Parathyroid adenoma (tissue), 2 donors: ENCODE data around the gene SELENOH.

Experiments
- H2AFZ ChIP-seq: fragments of 300-600 bp; sonication (generic); one replicate; pipeline ENCODE4 v1.7.0; 2017; ENCODE audit warnings: antibody characterized with exemption, mild to moderate bottlenecking
- H3K27ac ChIP-seq: fragments of 300-600 bp; sonication (generic); one replicate; pipeline ENCODE4 v1.7.0; 2017
- H3K27me3 ChIP-seq: fragments of 300-600 bp; sonication (generic); one replicate; pipeline ENCODE4 v1.7.0; 2017; ENCODE audit warnings: low read length; ENCODE audit not compliant: control insufficient read depth, insufficient read depth
- H3K36me3 ChIP-seq: fragments of 300-600 bp; sonication (generic); one replicate; pipeline ENCODE4 v1.7.0; 2017; ENCODE audit warnings: low read length; ENCODE audit not compliant: control insufficient read depth, insufficient read depth
- H3K4me1 ChIP-seq: fragments of 300-600 bp; sonication (generic); one replicate; pipeline ENCODE4 v1.7.0; 2017; ENCODE audit warnings: control low read depth
- H3K4me2 ChIP-seq: fragments of 300-600 bp; sonication (generic); one replicate; pipeline ENCODE4 v1.7.0; 2017; ENCODE audit warnings: low read length
- H3K4me3 ChIP-seq: fragments of 300-600 bp; sonication (generic); one replicate; pipeline ENCODE4 v1.7.0; 2017; ENCODE audit warnings: low read depth, low read length
- H3K79me2 ChIP-seq: fragments of 300-600 bp; sonication (generic); one replicate; pipeline ENCODE4 v1.7.0; 2017; ENCODE audit warnings: control low read depth
- H3K9ac ChIP-seq: fragments of 300-600 bp; sonication (generic); one replicate; pipeline ENCODE4 v1.7.0; 2017; ENCODE audit warnings: mild to moderate bottlenecking
- H3K9me3 ChIP-seq: fragments of 300-600 bp; sonication (generic); one replicate; pipeline ENCODE4 v1.7.0; 2017; ENCODE audit warnings: low read length; ENCODE audit not compliant: control insufficient read depth
- CTCF ChIP-seq: fragments of 300-600 bp; sonication (generic); IDR thresholded peaks from one replicate; pipeline ENCODE4 v1.7.0; 2017; ENCODE audit warnings: antibody characterized with exemption, mild to moderate bottlenecking
- donor health status: primary hyperparathyroidism.

Gene SELENOH

GRCh38 chr11:57786436-57786835 is 45.1 kb downstream of the SELENOH start:
- Histone ChIP-seq H3K4me2 (no peak overlapping the region), H2AFZ (no peak overlapping the region), H3K79me2 (peaks cover 47% of the 10 kb centered on the region), H3K27me3 (no peaks in the 10 kb centered on the region), H3K9me3 (no peaks in the 10 kb centered on the region), H3K4me1 (peaks cover 13% of the 10 kb centered on the region), H3K36me3 (no peaks in the 10 kb centered on the region), H3K27ac (no peak overlapping the region), H3K9ac (no peak overlapping the region), H3K4me3 (no peak overlapping the region)
- TF ChIP-seq CTCF, result no peak

DNA sequence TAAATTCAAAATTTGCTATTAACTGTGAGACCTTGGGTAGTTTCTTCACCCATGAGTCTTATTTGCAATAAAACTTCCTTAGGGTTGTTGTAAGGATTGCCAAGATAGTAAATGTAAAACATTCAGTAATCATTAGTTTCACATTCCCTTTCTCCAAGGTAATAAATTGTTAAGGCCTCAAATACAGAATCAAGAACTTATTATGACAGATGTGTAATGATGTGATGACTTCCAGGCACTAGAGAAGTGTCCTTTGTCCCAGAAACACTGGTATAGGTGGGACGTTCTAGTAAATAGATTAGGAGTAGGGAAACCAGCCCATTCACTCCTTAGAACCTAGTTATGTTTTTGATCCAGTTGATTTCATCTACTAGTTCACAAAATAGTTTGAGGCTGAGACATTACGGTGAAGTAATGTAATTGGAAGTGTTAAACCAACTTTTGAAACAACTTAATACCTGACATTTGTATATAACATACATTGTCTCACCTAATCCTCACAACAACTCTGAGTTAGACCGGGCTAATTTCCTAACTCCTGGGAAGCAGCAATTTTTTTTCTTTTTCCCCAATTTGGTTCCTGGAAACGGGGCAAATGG is 45.8 kb downstream of the SELENOH start:
- no peak overlapping the region for H3K9ac ChIP-seq

DNA sequence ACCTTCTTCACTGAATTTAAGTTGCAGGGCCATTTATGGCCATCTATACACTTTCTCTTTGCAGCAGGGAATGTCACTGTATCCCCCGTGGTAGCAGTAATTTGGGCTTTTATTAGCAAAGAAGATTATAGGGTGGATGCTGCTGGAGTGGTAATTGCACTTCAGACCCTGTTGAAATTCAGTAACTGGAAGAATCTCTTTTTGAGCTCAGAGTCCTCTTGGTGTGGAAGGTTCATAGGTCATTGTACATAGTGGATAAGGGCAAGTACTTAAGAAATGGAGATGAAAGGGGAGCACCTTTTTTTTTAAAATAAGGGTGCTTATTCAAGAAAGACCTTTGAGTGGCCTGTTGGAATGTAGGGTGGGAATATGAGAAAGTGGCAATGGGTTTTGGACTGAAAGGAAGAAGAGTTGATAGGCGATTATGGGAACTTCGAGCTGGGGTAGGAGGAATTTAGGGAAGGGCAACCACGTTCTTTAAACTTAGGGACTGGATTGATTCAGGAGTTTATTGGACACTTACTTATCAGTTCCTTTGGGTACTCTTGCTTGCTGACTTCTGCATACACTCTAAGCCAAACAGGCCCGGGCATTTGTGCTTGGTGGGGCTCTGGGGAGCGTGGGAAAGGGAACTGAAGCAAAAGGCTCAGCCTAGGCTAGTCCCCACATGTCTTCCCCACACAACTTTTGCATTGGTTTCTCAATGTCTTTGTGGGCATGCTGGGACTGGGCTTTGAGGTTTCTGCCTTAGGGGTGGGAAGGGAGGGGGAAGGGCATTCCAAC is 46.8 kb downstream of the SELENOH start:
- no peaks in the 10 kb centered on the region for H3K27me3 ChIP-seq
- no peak for TF ChIP-seq CTCF
- no peak overlapping the region for H2AFZ ChIP-seq
- H3K4me1 ChIP-seq, result peaks cover 6% of the 10 kb centered on the region
- H3K27ac ChIP-seq, result no peak overlapping the region
- peaks cover 44% of the 10 kb centered on the region for H3K79me2 ChIP-seq
- H3K36me3 ChIP-seq, result no peaks in the 10 kb centered on the region
- no peak overlapping the region for H3K9ac ChIP-seq
- H3K9me3 ChIP-seq, result no peaks in the 10 kb centered on the region
- no peak overlapping the region for H3K4me2 ChIP-seq
- H3K4me3 ChIP-seq, result no peak overlapping the region

More for the DNA sequence above, 45.8 kb downstream of the SELENOH start:
- H3K4me2 ChIP-seq, result no peak overlapping the region
- H3K79me2 ChIP-seq, result peaks cover 50% of the 10 kb centered on the region
- H3K27ac ChIP-seq, result no peak overlapping the region
- H3K4me1 ChIP-seq, result peaks cover 12% of the 10 kb centered on the region
- H3K9me3 ChIP-seq, result no peaks in the 10 kb centered on the region
- no peak for TF ChIP-seq CTCF
- H2AFZ ChIP-seq, result no peak overlapping the region
- H3K36me3 ChIP-seq, result no peaks in the 10 kb centered on the region
- no peaks in the 10 kb centered on the region for H3K27me3 ChIP-seq
- no peak overlapping the region for H3K4me3 ChIP-seq

GRCh38 chr11:57788703-57789088 is 47.4 kb downstream of the SELENOH start:
- no peak overlapping the region for H3K9ac ChIP-seq
- H3K27me3 ChIP-seq, result no peaks in the 10 kb centered on the region
- no peak overlapping the region for H3K4me3 ChIP-seq
- TF ChIP-seq CTCF, result no peak
- peaks cover 6% of the 10 kb centered on the region for H3K4me1 ChIP-seq
- H3K79me2 ChIP-seq, result peaks cover 41% of the 10 kb centered on the region
- no peak overlapping the region for H3K4me2 ChIP-seq
- no peak overlapping the region for H2AFZ ChIP-seq
- no peaks in the 10 kb centered on the region for H3K9me3 ChIP-seq
- H3K27ac ChIP-seq, result no peak overlapping the region
- H3K36me3 ChIP-seq, result no peaks in the 10 kb centered on the region
